DND-41 (cell line): Measurements from ENCODE around the gene NUAK2.

Source experiments
- EZH2 ChIP-seq: IDR thresholded peaks from 3 replicates; pipeline ENCODE4 v1.6.1; 2012; ENCODE audit warnings: borderline replicate concordance, low read depth, mild to moderate bottlenecking, moderate library complexity, low read length, inconsistent platforms; ENCODE audit not compliant: severe bottlenecking
- TF ChIP-seq, protein P1 (sequence below): IDR thresholded peaks from 2 replicates; pipeline ENCODE4 v1.5.1; 2012; ENCODE audit warnings: borderline replicate concordance, low read length, moderate library complexity, mild to moderate bottlenecking; ENCODE audit not compliant: poor library complexity, severe bottlenecking; ENCODE audit errors: extremely low read depth

GRCh38 chr1:205357567-205357966 is 36.0 kb upstream of the NUAK2 start:
- TF ChIP-seq, protein P1, sequence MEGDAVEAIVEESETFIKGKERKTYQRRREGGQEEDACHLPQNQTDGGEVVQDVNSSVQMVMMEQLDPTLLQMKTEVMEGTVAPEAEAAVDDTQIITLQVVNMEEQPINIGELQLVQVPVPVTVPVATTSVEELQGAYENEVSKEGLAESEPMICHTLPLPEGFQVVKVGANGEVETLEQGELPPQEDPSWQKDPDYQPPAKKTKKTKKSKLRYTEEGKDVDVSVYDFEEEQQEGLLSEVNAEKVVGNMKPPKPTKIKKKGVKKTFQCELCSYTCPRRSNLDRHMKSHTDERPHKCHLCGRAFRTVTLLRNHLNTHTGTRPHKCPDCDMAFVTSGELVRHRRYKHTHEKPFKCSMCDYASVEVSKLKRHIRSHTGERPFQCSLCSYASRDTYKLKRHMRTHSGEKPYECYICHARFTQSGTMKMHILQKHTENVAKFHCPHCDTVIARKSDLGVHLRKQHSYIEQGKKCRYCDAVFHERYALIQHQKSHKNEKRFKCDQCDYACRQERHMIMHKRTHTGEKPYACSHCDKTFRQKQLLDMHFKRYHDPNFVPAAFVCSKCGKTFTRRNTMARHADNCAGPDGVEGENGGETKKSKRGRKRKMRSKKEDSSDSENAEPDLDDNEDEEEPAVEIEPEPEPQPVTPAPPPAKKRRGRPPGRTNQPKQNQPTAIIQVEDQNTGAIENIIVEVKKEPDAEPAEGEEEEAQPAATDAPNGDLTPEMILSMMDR = no peak
- no peak for TF ChIP-seq EZH2
